ENCODE data around the gene EXOC3L1.

Gene EXOC3L1

GRCh38 chr16:67206129-67206837, 16.3 kb upstream of the EXOC3L1 start:
- TF ChIP-seq, protein P1, sequence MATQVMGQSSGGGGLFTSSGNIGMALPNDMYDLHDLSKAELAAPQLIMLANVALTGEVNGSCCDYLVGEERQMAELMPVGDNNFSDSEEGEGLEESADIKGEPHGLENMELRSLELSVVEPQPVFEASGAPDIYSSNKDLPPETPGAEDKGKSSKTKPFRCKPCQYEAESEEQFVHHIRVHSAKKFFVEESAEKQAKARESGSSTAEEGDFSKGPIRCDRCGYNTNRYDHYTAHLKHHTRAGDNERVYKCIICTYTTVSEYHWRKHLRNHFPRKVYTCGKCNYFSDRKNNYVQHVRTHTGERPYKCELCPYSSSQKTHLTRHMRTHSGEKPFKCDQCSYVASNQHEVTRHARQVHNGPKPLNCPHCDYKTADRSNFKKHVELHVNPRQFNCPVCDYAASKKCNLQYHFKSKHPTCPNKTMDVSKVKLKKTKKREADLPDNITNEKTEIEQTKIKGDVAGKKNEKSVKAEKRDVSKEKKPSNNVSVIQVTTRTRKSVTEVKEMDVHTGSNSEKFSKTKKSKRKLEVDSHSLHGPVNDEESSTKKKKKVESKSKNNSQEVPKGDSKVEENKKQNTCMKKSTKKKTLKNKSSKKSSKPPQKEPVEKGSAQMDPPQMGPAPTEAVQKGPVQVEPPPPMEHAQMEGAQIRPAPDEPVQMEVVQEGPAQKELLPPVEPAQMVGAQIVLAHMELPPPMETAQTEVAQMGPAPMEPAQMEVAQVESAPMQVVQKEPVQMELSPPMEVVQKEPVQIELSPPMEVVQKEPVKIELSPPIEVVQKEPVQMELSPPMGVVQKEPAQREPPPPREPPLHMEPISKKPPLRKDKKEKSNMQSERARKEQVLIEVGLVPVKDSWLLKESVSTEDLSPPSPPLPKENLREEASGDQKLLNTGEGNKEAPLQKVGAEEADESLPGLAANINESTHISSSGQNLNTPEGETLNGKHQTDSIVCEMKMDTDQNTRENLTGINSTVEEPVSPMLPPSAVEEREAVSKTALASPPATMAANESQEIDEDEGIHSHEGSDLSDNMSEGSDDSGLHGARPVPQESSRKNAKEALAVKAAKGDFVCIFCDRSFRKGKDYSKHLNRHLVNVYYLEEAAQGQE (IDR thresholded peaks at IDR 0.05; ENCODE audit: insufficient read depth in 1 of 2, low read depth in 2 of 2, low read length in 2 of 2) = no peak
- TF ChIP-seq FOXP2 (optimal IDR thresholded peaks at IDR 0.05; ENCODE audit: borderline replicate concordance, extremely low read depth, extremely low read length, insufficient read depth) = no peak
- TF ChIP-seq POLR2AphosphoS5 (IDR thresholded peaks at IDR 0.05; ENCODE audit: low read depth, low read length) = no peak; the same call in 1 of the 2 replicates
- no peak for TF ChIP-seq TAF1 (IDR thresholded peaks at IDR 0.05; ENCODE audit: borderline replicate concordance, insufficient read depth, low read length)
- TF ChIP-seq SIN3A (IDR thresholded peaks at IDR 0.05; ENCODE audit: borderline replicate concordance, insufficient read depth, low read length) = no peak

- TF ChIP-seq, protein P1 (IDR thresholded peaks at IDR 0.05; ENCODE audit: insufficient read depth in 1 of 2, low read depth in 2 of 2, low read length in 2 of 2) = no peak
- TF ChIP-seq FOXP2 (optimal IDR thresholded peaks at IDR 0.05; ENCODE audit: borderline replicate concordance, extremely low read depth, extremely low read length, insufficient read depth) = no peak
These were observed 14.1 kb upstream of the EXOC3L1 start for GRCh38 chr16:67204076-67204475.

- TF ChIP-seq SIN3A (IDR thresholded peaks at IDR 0.05; ENCODE audit: borderline replicate concordance, insufficient read depth, low read length) (no peak), FOXP2 (optimal IDR thresholded peaks at IDR 0.05; ENCODE audit: borderline replicate concordance, extremely low read depth, extremely low read length, insufficient read depth) (no peak), TAF1 (IDR thresholded peaks at IDR 0.05; ENCODE audit: borderline replicate concordance, insufficient read depth, low read length) (no peak), POLR2AphosphoS5 (IDR thresholded peaks at IDR 0.05; ENCODE audit: low read depth, low read length) (no peak)
- TF ChIP-seq, protein P1 (IDR thresholded peaks at IDR 0.05; ENCODE audit: insufficient read depth in 1 of 2, low read depth in 2 of 2, low read length in 2 of 2) = no peak
These were observed 13.1 kb upstream of the EXOC3L1 start for GRCh38 chr16:67202956-67203493.

- TF ChIP-seq POLR2AphosphoS5 (IDR thresholded peaks at IDR 0.05; ENCODE audit: low read depth, low read length) = no peak
- TF ChIP-seq TAF1 (IDR thresholded peaks at IDR 0.05; ENCODE audit: borderline replicate concordance, insufficient read depth, low read length) = no peak
- TF ChIP-seq FOXP2 (optimal IDR thresholded peaks at IDR 0.05; ENCODE audit: borderline replicate concordance, extremely low read depth, extremely low read length, insufficient read depth) = no peak
- no peak for TF ChIP-seq SIN3A (IDR thresholded peaks at IDR 0.05; ENCODE audit: borderline replicate concordance, insufficient read depth, low read length)
- TF ChIP-seq, protein P1 (IDR thresholded peaks at IDR 0.05; ENCODE audit: insufficient read depth in 1 of 2, low read depth in 2 of 2, low read length in 2 of 2) = no peak
These were observed 12.5 kb upstream of the EXOC3L1 start for GRCh38 chr16:67202426-67202825.
